Activated CD4-positive, alpha-beta T cell treated with anti-CD3 and anti-CD28 coated beads, Interleukin-2, amount 50 U/mL, for 1 hour (primary cell): ENCODE data around the gene COL27A1.
A peak's percentile ranks its signal among the peaks of the same experiment; 100 is the strongest.

Source experiments
- DNase-seq: peaks from one replicate; pipeline ENCODE4 v3.0.0-alpha.2; 2020

The COL27A1 gene

GRCh38 chr9:114289571-114290481 lies 134.5 kb downstream of the COL27A1 start:
- no peak for DNase-seq

DNA sequence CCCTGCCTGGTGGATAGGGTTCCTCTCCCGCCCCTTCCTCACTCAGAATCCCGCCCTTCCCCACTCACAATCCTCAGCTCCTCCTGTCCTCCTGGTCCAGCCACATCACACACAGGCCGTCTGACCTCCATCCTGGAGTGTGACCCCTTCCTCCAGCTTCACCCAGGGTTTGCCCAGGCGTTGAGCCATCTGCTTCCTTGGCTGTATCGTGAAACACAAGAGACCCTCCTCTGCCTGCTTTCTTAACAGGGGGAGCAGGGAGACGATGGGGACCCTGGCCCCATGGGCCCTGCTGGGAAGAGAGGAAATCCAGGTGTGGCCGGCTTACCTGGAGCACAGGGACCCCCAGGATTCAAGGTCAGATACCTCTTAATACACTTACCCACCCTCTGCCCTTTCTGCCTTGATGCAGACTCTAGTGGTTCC lies 135.2 kb downstream of the COL27A1 start:
- DNase-seq = no peak

DNA sequence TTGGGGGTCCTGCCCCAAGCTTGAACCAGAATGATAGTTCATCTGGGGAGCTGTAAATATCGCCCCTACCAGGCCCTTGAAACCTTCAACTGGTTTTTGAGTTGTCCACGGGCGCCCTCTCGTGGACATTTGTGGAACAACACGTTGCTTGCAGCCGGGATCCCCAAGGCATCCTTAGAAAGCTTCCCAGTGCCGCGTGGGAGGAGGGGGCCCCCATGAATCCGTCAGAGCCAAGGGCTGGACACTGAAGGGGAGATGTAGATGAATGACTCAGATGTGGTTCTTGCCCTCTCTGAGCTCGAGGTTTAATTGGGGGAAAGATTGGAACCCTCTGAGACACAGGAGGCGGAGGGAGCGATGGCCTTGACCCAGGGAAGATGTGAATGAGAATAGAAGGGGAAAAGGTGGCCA lies 135.7 kb downstream of the COL27A1 start:
- DNase-seq = peak; percentile 69

DNA sequence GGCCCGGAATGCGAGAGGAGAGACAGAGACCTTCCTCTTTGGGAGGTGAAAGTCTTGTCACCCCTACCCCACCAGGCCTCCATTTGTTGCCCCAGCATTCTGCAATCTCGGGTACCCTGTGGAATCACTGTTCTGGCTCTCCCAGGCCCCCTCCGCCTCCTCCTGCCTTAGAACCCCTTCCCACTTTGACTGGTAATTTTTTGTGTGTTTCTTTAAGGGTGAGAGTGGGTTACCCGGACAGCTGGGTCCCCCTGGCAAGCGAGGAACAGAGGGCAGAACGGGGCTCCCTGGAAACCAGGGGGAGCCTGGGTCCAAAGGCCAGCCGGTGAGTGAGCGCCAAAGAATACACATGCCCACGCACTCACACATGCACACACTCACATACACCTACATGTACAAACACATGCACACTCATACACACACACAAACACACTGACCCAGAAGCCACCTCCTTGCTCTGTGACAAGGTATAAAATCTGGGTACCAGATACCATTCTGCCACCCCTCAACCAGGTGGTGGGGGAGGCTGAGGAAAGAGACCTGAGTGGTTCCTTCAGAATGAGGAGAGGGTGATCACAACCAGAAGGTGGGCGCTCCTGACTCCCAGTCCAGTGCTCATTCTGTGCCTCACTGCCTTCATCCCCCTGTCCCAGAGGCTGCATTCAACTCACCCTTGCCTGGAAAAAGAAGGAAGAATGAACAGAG lies 136.7 kb downstream of the COL27A1 start:
- DNase-seq = no peak

DNA sequence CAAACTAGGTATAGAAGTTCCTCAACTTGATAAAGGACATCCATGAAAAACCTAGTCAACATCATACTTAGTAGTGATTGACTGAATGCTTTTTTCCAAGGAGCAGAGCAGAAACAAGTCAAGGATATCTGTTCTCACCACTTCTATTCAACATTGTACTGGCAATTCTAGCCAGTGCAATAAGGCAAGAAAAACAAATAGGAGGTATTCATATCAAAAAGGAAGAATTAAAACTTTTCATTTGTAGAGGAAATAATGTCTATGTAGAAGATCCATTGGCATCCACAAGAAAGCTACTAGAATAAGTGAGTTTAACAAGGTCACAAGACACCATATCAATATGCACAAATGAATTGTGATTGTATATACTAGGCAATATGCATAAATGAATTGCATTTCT lies 139.3 kb downstream of the COL27A1 start:
- DNase-seq = no peak

DNA sequence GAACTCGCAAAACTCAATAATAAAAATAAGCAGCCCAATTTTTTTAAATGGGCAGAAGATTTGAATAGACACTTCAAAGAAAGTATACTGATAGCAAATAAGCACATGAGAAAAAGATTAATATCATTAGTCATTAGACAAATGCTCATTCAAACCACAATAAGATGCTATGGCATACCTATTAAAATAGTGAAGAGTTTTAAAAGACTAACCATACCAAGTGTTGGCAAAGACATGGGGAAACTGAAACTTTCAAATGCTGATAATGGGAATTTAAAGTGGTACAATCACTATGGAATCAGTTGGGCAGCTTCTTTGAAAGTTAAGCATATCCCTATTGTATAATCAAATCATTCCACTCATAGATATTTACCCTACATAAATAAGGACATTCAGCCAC lies 141.0 kb downstream of the COL27A1 start:
- DNase-seq = no peak

DNA sequence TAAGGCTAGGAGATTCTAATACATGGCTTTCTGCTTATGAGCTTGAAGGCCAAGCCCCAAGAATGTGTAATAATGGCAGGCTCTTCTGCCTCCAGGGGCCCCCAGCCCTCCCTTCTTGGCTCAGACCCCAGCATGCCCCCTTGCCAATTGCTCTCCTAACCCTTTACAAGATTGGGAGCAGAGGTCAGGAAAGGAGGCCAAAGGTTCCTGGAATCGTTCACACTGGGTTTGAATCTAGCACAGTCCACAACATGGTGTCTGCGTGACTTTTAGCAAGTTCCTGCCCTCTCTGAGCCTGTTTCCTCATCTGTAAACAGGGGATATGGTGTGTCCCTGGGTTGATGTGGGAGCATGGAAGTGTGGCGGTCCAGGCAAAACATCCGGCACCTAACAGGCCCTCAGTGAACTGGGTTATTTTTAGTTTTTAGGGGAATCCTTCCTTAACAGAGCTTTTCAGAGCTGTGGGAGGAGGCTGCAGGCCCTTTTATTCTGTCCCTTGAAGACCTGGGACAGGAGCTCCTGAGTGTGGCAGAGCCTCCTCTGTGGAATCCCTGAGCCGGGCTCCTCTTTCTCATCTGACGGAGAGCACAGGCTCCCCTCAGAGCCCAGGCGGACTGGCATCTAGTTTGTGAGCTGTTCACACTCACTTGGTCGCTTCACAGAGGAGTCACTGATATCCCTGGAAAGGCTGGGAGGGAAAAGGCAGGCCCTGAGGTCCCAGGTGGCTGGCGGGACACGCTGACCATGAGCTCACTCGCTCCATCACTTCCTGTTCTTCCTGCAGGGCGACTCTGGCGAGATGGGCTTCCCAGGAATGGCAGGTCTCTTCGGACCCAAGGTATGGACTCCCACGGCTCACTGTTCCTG lies 144.2 kb downstream of the COL27A1 start:
- no peak for DNase-seq

GRCh38 chr9:114300153-114300845 lies 145.0 kb downstream of the COL27A1 start:
- no peak for DNase-seq

DNA sequence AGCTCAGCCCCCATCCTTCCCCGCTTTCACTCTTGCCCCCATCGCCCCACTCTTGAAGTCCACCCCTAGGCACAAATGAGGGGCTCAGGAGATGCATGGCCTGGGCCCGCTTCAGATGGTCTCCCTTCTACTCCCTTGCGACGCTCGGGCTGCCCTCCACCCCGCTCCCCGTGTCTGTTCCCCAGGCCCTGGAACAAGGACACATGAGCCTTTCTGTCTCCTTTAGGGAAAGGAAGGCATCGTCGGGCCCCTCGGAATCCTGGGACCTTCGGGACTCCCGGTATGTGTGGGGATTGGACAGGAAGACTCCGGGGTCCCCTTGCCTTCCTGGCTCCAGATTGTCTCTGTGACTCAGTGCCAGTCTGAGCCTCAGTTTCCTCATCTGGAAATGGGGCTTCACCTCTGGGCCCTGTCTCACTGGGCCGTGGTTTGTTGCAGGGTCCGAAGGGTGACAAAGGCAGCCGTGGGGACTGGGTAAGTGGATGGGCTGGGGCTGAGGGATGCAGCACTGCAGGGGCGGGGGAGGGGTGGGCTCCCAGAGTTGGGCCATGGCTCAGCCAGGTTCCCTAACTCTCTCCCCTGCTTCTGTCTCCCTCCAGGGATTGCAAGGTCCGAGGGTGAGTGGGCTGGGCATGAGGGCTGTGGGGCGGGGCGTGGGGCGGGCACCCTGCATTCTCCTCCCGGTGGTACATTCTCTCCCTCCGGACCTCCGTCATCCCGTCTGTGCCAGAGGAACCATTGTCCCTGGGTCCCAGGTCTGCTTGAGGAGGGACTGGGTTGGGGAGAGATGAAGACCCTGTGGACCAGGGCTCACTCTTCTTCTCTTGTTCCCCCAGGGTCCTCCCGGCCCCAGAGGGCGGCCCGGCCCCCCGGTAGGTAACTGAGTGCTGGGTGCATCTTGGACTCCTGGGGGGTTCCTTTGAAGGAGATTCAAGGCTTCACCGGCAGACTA lies 145.8 kb downstream of the COL27A1 start:
- DNase-seq = no peak

DNA sequence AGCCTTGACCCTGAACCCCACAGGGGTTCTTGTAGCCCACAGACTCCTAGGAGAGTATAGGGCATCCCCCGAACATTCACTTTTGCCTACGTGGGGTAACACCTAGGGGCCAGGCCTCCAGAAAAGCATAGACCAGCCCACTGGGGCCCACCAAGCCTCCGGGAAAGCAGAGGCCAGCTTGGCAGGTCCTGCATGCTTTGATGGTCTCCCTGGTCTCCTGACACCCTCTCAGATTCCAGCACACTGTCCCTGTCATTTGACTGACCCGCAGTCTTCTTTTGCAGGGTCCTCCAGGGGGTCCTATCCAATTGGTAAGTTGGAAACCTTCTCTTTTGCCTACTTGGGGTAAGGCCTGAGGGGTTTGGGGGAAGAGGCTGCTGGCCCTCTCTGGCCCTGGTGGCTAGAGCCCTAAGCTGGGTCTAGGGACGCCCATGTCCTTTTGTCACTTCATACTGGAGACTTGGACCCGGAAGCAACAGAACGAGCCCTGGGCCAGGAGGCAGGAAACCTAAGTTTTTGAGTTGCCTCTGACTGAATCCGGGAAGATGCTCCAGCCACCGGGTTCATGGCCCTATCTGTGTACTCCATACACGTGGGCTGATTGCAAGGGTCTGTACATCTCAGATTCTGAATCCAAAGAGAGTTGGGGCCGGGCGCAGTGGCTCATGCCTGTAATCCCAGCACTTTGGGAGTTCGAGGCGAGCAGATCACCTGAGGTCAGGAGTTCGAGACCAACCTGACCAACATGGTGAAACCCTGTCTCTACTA lies 146.6 kb downstream of the COL27A1 start:
- DNase-seq = no peak

DNA sequence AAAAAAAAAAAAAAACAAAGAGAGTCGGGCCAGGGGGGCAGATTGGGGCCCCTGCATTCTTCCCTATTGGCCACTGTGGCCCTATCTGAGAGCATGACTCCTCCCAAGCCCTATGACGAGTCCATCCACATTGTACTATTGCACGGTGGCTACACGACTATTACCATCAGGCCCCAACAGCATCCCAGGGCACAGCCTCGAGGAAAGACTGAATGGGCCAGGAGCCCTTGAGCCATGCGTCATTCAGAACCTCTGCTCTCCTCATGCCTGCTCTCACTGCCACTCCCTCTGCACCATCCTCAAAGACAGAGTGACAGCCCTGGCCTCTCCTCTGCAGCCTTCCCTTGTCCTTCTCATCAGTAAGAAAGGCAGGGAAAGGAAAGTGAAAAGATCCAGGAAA lies 147.4 kb downstream of the COL27A1 start:
- DNase-seq = no peak

- DNase-seq = no peak
These were observed 148.2 kb downstream of the COL27A1 start for GRCh38 chr9:114303571-114303970.

DNA sequence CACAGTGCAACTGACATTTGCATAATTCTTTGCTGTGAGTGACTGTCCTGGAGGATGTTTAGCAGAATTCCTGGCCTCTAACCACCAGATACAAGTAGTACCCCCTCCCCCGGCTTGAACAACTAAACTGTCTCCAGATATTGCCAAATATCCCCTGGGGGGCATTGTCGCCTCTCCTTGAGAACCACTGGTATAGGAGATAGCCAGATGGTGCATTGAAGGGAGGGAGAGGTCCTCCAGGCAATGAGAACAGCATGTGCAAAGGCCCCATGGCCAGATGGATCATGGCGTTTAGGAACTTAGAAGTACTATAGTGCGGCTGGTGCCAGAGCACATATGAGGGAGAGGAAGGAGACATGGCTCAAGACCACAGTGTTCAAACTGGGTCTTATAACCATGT lies 148.6 kb downstream of the COL27A1 start:
- no peak for DNase-seq

DNA sequence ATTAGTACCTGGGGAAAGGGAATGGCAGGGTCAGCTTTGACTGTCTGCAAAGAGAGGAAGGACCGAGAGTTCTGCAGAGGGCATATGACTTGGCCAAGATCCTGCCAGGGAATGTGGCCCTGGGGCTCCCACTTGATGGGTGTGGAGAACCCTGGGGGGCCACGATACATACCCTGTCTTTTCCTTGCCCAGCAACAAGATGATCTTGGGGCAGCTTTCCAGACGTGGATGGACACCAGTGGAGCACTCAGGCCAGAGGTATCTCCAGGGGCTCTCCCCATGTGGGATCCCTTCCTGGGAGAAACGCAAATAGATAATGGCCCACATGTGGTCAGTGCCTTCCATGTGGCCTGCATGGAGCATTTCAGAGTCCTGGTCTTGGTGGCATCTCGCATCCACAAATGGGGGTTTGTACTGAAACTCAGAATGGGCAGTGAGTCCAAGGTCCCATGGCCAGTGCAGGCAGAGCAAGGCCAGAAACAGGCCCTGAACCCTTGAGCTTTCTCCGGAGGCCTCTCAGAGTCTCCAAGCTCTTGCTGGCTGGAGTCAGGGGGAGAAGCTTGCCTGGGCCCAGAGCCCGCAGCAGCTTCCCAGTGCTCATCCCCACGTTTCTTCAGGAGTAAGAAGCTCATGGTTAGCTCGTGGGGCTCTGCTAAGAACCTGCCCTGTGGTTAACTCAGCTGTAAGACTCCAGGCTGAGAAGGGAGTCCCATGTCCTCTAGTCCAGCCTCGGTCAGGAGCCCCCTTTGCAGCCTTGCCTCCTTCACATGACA lies 149.3 kb downstream of the COL27A1 start:
- DNase-seq = no peak

DNA sequence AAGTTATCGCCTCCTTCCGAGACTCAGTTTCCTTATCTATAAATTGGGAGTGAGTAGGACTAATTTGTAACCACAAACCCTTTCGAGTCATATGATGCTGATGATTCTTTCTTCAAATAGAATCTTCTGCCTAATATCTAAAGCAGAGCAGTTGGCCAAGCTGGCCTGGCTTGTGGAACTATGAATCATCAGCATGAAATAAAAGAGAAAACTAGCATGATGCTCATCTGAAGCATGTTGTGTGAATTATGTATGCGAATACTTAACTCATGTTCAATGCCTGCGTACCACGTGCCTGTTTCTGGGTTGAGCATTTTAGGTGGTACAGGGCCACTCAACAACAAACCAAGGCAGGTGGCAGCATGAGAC lies 152.5 kb downstream of the COL27A1 start:
- DNase-seq = no peak

GRCh38 chr9:114308361-114308950 lies 153.1 kb downstream of the COL27A1 start:
- no peak for DNase-seq

DNA sequence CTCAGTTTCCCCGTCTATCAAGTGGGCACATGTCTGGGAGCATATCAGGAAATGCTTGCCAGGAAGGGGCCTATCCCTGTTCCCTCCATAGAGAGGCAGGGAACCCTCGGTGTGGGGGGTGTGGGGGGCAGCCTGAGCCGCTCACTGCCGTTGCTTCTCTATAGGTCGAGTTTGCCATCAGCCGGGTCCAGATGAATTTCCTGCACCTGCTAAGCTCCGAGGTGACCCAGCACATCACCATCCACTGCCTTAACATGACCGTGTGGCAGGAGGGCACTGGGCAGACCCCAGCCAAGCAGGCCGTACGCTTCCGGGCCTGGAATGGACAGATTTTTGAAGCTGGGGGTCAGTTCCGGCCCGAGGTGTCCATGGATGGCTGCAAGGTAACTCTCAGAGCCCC lies 153.8 kb downstream of the COL27A1 start:
- DNase-seq = no peak

DNA sequence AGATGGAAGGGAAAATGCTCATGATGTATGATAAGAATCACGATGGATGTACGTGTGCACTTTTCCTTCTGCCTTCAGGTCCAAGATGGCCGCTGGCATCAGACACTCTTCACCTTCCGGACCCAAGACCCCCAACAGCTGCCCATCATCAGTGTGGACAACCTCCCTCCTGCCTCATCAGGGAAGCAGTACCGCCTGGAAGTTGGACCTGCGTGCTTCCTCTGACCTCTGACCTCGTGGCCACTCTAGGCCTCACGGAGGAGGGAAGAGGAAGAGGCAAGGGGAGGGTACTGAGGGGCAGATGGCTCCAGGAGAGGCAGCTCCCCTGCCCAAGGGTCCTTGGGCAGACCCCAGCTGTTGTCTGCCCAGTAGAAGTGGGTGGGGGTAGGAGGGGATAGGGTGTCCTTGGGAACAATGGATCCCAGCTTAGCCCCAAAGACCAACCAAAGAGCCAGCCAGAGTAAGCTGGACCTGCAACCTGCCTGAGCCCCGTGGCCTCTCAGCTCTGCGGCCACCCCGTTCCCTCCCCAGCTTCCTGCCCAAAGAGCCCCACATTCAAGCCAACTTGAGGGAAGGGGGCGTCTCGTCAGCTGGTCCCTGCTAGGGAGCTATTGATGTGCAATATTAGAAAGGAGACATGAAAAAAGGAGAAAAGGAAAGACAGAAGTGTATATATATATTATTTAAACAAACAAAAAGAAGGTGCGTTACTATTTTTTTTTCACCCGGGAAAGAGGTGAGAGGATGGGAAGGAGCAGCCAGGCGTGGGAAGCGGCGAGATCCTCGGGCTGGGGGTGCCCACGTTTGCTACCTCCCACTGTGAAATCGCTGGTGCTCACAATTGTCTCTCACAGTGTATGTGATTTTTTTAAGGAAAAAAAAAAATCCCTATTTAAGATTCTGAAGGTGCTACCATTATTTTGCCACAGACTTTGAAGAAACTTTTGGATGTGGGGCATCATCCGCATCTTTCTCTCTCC lies 155.4 kb downstream of the COL27A1 start:
- no peak for DNase-seq
